ENCODE results near the gene CD70.

DNA sequence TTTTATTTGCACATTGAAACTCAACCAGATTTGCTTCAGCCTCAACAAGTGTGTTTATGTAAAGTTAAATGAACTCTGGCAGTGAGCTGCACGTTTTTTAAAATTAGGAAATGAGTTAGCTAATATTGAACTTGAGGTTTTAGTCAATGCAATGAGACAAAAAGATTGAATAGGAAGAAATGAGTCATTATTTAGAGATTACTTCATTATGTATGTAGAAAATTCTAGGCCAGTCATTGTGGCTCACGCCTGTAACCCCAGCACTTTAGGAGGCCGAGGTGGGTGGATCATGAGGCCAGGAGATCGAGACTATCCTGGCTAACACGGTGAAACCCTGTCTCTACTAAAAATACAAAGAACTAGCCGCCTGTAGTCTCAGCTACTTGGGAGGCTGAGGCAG is 22.8 kb upstream of the CD70 start:
- TF ChIP-seq, protein P1, sequence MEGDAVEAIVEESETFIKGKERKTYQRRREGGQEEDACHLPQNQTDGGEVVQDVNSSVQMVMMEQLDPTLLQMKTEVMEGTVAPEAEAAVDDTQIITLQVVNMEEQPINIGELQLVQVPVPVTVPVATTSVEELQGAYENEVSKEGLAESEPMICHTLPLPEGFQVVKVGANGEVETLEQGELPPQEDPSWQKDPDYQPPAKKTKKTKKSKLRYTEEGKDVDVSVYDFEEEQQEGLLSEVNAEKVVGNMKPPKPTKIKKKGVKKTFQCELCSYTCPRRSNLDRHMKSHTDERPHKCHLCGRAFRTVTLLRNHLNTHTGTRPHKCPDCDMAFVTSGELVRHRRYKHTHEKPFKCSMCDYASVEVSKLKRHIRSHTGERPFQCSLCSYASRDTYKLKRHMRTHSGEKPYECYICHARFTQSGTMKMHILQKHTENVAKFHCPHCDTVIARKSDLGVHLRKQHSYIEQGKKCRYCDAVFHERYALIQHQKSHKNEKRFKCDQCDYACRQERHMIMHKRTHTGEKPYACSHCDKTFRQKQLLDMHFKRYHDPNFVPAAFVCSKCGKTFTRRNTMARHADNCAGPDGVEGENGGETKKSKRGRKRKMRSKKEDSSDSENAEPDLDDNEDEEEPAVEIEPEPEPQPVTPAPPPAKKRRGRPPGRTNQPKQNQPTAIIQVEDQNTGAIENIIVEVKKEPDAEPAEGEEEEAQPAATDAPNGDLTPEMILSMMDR (IDR thresholded peaks at IDR 0.05): no peak
- no peak for TF ChIP-seq EZH2 (IDR thresholded peaks at IDR 0.05; ENCODE audit: borderline replicate concordance, insufficient read depth, low read depth, low read length, poor library complexity, severe bottlenecking)
